ENCODE data around the gene LPCAT2. TPM values are rescaled to one million over a fixed set of nuclear protein-coding genes. Genes with fewer than 3 reads are reported as not detected.

LPCAT2 gene
- total RNA-seq, 1 experiment from 2014 or later, result 7.1 TPM

- no peak for TF ChIP-seq NR1H2 (CRISPR knock-in tag; IDR thresholded peaks at IDR 0.05)
- TF ChIP-seq, protein P1, sequence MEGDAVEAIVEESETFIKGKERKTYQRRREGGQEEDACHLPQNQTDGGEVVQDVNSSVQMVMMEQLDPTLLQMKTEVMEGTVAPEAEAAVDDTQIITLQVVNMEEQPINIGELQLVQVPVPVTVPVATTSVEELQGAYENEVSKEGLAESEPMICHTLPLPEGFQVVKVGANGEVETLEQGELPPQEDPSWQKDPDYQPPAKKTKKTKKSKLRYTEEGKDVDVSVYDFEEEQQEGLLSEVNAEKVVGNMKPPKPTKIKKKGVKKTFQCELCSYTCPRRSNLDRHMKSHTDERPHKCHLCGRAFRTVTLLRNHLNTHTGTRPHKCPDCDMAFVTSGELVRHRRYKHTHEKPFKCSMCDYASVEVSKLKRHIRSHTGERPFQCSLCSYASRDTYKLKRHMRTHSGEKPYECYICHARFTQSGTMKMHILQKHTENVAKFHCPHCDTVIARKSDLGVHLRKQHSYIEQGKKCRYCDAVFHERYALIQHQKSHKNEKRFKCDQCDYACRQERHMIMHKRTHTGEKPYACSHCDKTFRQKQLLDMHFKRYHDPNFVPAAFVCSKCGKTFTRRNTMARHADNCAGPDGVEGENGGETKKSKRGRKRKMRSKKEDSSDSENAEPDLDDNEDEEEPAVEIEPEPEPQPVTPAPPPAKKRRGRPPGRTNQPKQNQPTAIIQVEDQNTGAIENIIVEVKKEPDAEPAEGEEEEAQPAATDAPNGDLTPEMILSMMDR (IDR thresholded peaks at IDR 0.05), result no peak
- TF ChIP-seq, protein P2, sequence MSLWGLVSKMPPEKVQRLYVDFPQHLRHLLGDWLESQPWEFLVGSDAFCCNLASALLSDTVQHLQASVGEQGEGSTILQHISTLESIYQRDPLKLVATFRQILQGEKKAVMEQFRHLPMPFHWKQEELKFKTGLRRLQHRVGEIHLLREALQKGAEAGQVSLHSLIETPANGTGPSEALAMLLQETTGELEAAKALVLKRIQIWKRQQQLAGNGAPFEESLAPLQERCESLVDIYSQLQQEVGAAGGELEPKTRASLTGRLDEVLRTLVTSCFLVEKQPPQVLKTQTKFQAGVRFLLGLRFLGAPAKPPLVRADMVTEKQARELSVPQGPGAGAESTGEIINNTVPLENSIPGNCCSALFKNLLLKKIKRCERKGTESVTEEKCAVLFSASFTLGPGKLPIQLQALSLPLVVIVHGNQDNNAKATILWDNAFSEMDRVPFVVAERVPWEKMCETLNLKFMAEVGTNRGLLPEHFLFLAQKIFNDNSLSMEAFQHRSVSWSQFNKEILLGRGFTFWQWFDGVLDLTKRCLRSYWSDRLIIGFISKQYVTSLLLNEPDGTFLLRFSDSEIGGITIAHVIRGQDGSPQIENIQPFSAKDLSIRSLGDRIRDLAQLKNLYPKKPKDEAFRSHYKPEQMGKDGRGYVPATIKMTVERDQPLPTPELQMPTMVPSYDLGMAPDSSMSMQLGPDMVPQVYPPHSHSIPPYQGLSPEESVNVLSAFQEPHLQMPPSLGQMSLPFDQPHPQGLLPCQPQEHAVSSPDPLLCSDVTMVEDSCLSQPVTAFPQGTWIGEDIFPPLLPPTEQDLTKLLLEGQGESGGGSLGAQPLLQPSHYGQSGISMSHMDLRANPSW (CRISPR knock-in tag; conservative IDR thresholded peaks at IDR 0.05; ENCODE audit: low read depth), result no peak
- no peak for TF ChIP-seq ZNF263 (CRISPR knock-in tag; IDR thresholded peaks at IDR 0.05; ENCODE audit: low read depth)
- no peak for TF ChIP-seq ZNF532 (CRISPR knock-in tag; IDR thresholded peaks at IDR 0.05; ENCODE audit: borderline replicate concordance)
- TF ChIP-seq ZNF423 (CRISPR knock-in tag; IDR thresholded peaks at IDR 0.05), result no peak
- no peak for TF ChIP-seq JAZF1 (CRISPR knock-in tag; IDR thresholded peaks at IDR 0.05)
- no peak for TF ChIP-seq NR3C1 (CRISPR knock-in tag; conservative IDR thresholded peaks at IDR 0.05; ENCODE audit: low read depth)
- TF ChIP-seq AFF4 (CRISPR knock-in tag; IDR thresholded peaks at IDR 0.05; ENCODE audit: borderline replicate concordance), result no peak
Observed at GRCh38 chr16:55539049-55539448, 30.2 kb downstream of the LPCAT2 start (continued).

DNA sequence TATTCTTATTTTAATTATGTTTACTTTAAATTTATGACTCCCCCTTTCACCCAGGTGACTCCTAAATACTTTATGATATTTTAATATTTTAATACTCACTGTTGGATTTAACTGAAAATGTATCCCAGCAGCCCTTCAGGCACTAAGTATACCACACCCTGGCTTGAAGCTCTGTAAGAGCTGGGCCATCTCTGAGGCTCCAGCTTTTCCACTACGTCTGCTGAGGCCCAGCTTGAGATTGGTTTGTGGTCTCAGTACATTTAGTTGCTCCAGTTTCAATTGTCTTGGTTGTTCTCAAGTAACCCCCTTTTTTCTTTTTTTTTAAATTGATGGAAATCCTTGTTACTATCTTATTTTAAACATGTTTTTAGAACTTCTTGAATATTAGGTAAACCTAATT is 30.6 kb downstream of the LPCAT2 start:
- Mint-ChIP-seq H3K4me1 (0 out of 2 replicates have a peak, but pooled peaks cover 4% of the 10 kb centered on the region), H3K36me3 (no peaks in the 10 kb centered on the region), H3K27ac (no peak overlapping the region), H3K4me3 (no peak overlapping the region), H3K9me3 (no peaks in the 10 kb centered on the region), H3K27me3 (ENCODE audit: low read depth) (no peaks in the 10 kb centered on the region)
- DNase-seq (ENCODE audit: low spot score) (no peak), ATAC-seq (no peak)
- POLR2A ChIA-PET, result no interaction called here
- CTCF ChIA-PET, result interaction anchor here (1.8 kb wide), 1 partner anchor 74 kb away, joined by 19 read pairs; no protein-coding TSS in a partner anchor
- TF ChIP-seq GTF2I (CRISPR knock-in tag; conservative IDR thresholded peaks at IDR 0.05) (no peak), ATF2 (CRISPR knock-in tag; IDR thresholded peaks at IDR 0.05; ENCODE audit: borderline replicate concordance, low read depth) (no peak), ETV6 (CRISPR knock-in tag; IDR thresholded peaks at IDR 0.05) (no peak), ZNF281 (CRISPR knock-in tag; IDR thresholded peaks at IDR 0.05) (no peak)
- TF ChIP-seq, protein P3, sequence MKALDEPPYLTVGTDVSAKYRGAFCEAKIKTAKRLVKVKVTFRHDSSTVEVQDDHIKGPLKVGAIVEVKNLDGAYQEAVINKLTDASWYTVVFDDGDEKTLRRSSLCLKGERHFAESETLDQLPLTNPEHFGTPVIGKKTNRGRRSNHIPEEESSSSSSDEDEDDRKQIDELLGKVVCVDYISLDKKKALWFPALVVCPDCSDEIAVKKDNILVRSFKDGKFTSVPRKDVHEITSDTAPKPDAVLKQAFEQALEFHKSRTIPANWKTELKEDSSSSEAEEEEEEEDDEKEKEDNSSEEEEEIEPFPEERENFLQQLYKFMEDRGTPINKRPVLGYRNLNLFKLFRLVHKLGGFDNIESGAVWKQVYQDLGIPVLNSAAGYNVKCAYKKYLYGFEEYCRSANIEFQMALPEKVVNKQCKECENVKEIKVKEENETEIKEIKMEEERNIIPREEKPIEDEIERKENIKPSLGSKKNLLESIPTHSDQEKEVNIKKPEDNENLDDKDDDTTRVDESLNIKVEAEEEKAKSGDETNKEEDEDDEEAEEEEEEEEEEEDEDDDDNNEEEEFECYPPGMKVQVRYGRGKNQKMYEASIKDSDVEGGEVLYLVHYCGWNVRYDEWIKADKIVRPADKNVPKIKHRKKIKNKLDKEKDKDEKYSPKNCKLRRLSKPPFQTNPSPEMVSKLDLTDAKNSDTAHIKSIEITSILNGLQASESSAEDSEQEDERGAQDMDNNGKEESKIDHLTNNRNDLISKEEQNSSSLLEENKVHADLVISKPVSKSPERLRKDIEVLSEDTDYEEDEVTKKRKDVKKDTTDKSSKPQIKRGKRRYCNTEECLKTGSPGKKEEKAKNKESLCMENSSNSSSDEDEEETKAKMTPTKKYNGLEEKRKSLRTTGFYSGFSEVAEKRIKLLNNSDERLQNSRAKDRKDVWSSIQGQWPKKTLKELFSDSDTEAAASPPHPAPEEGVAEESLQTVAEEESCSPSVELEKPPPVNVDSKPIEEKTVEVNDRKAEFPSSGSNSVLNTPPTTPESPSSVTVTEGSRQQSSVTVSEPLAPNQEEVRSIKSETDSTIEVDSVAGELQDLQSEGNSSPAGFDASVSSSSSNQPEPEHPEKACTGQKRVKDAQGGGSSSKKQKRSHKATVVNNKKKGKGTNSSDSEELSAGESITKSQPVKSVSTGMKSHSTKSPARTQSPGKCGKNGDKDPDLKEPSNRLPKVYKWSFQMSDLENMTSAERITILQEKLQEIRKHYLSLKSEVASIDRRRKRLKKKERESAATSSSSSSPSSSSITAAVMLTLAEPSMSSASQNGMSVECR (CRISPR knock-in tag; IDR thresholded peaks at IDR 0.05; ENCODE audit: borderline replicate concordance), result no peak
